Osteocyte (in vitro differentiated cells): Measurements from ENCODE around the gene ZNHIT2. TPM values are rescaled to one million over a fixed set of nuclear protein-coding genes. Genes with fewer than 3 reads are reported as not detected.

Source experiments
- DNase-seq: peaks from one replicate; pipeline ENCODE4 v3.0.0; 2021; ENCODE audit warnings: mixed read lengths; ENCODE audit not compliant: unreplicated experiment; ENCODE audit errors: extremely low spot score
- H3K27ac Mint-ChIP-seq: one replicate; pipeline ENCODE4 v1.8.0; 2021; ENCODE audit warnings: mild to moderate bottlenecking, mixed read lengths; ENCODE audit not compliant: unreplicated experiment
- H3K27me3 Mint-ChIP-seq: one replicate; pipeline ENCODE4 v1.8.0; 2021; ENCODE audit warnings: mixed read lengths; ENCODE audit not compliant: unreplicated experiment
- H3K36me3 Mint-ChIP-seq: one replicate; pipeline ENCODE4 v1.8.0; 2021; ENCODE audit warnings: mixed read lengths; ENCODE audit not compliant: unreplicated experiment
- H3K4me1 Mint-ChIP-seq: one replicate; pipeline ENCODE4 v1.8.0; 2021; ENCODE audit warnings: mixed read lengths; ENCODE audit not compliant: unreplicated experiment
- H3K4me3 Mint-ChIP-seq: one replicate; pipeline ENCODE4 v1.8.0; 2021; ENCODE audit warnings: mild to moderate bottlenecking, moderate library complexity, mixed read lengths; ENCODE audit not compliant: unreplicated experiment
- H3K9me3 Mint-ChIP-seq: one replicate; pipeline ENCODE4 v1.8.0; 2021; ENCODE audit warnings: mixed read lengths; ENCODE audit not compliant: unreplicated experiment
- total RNA-seq: library from RNA; stranded (reverse); gene quantifications from 2 replicates; pipeline ENCODE4 v1.2.1, GENCODE V29; 2021
- TF ChIP-seq, protein P1 (sequence below): fragments of 200-600 bp; sonication (generic); IDR thresholded peaks from 2 replicates; pipeline ENCODE4 v1.5.0; 2021; ENCODE audit warnings: antibody characterized with exemption, mild to moderate bottlenecking, moderate library complexity

Gene ZNHIT2
- total RNA-seq, 1 donor from 2014 or later, result 9.0 TPM

GRCh38 chr11:65160643-65161042 lies 43.1 kb upstream of the ZNHIT2 start:
- no peak overlapping the region for H3K4me3 Mint-ChIP-seq
- H3K27ac Mint-ChIP-seq, result no peak overlapping the region
- no peak for DNase-seq
- no peaks in the 10 kb centered on the region for H3K9me3 Mint-ChIP-seq
- H3K27me3 Mint-ChIP-seq, result peaks cover 9% of the 10 kb centered on the region
- no peaks in the 10 kb centered on the region for H3K36me3 Mint-ChIP-seq
- no peaks in the 10 kb centered on the region for H3K4me1 Mint-ChIP-seq
- TF ChIP-seq, protein P1, sequence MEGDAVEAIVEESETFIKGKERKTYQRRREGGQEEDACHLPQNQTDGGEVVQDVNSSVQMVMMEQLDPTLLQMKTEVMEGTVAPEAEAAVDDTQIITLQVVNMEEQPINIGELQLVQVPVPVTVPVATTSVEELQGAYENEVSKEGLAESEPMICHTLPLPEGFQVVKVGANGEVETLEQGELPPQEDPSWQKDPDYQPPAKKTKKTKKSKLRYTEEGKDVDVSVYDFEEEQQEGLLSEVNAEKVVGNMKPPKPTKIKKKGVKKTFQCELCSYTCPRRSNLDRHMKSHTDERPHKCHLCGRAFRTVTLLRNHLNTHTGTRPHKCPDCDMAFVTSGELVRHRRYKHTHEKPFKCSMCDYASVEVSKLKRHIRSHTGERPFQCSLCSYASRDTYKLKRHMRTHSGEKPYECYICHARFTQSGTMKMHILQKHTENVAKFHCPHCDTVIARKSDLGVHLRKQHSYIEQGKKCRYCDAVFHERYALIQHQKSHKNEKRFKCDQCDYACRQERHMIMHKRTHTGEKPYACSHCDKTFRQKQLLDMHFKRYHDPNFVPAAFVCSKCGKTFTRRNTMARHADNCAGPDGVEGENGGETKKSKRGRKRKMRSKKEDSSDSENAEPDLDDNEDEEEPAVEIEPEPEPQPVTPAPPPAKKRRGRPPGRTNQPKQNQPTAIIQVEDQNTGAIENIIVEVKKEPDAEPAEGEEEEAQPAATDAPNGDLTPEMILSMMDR, result no peak

GRCh38 chr11:65159012-65159411 lies 41.5 kb upstream of the ZNHIT2 start:
- Mint-ChIP-seq H3K4me1 (no peaks in the 10 kb centered on the region), H3K9me3 (no peaks in the 10 kb centered on the region), H3K27ac (no peak overlapping the region), H3K4me3 (no peak overlapping the region), H3K27me3 (peaks cover 9% of the 10 kb centered on the region), H3K36me3 (no peaks in the 10 kb centered on the region)
- DNase-seq, result no peak
- TF ChIP-seq, protein P1, result no peak

DNA sequence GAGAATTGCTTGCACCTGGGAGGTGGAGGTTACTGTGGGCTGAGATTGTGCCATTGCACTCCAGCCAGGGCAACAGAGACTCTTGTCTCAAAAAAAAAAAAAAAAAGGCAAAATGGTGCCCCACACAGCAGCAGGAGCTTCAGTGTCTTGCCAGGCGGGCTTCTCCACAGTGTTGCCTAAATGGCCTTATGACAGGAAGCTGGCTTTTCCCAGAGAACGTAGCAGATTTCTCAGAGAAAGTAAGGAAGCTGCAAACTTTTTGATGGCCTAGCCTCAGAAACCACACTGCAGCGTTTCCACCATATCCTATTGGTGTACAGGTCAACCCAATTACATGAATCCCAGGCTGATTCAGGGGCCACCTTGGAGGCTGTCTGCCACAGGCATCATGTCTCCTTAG lies 39.8 kb upstream of the ZNHIT2 start:
- Mint-ChIP-seq H3K27ac (no peak overlapping the region), H3K36me3 (no peaks in the 10 kb centered on the region), H3K4me3 (no peak overlapping the region), H3K9me3 (no peaks in the 10 kb centered on the region), H3K4me1 (no peaks in the 10 kb centered on the region), H3K27me3 (peaks cover 9% of the 10 kb centered on the region)
- TF ChIP-seq, protein P1, result no peak
- no peak for DNase-seq

DNA sequence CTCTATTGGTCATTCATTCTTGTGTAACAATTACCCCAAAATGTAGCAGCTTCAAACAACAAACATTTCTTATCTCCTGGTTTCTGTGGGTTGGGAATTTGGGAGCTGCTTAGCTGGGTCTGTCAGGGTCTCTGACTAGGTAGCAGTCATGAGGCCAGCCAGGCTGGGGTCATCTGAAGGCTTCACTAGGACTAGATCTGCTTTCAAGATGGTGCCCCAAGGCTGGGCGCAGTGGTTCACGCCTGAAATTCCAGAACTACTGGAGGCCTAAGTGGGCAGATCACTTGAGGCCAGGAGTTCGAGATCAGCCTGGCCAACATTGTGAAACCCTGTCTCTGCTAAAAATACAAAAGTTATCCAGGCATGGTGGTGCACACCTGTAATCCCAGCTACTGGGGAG lies 39.4 kb upstream of the ZNHIT2 start:
- H3K9me3 Mint-ChIP-seq, result no peaks in the 10 kb centered on the region
- H3K4me1 Mint-ChIP-seq, result no peaks in the 10 kb centered on the region
- peaks cover 9% of the 10 kb centered on the region for H3K27me3 Mint-ChIP-seq
- TF ChIP-seq, protein P1, result no peak
- H3K36me3 Mint-ChIP-seq, result no peaks in the 10 kb centered on the region
- DNase-seq, result no peak
- no peak overlapping the region for H3K27ac Mint-ChIP-seq
- no peak overlapping the region for H3K4me3 Mint-ChIP-seq

DNA sequence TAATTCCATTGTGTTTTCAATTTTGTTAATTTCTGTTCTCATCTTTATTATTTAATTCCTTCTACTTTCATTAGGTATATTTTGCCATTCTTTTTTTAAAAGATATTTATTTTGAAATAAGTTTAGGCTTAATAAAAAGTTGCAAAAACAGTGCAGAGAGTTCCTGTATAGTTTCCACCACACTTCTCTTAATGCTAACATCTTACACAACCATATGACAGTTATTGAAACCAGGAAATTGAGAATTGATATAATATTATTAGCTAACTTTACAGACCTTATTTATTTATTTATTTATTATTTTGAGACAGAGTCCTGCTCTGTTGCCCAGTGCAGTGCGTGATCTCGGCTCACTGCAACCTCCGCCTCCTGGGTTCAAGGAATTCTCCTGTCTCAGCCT lies 38.8 kb upstream of the ZNHIT2 start:
- no peak for DNase-seq
- H3K4me1 Mint-ChIP-seq, result no peaks in the 10 kb centered on the region
- TF ChIP-seq, protein P1, result no peak
- peaks cover 9% of the 10 kb centered on the region for H3K27me3 Mint-ChIP-seq
- no peak overlapping the region for H3K4me3 Mint-ChIP-seq
- no peaks in the 10 kb centered on the region for H3K9me3 Mint-ChIP-seq
- no peak overlapping the region for H3K27ac Mint-ChIP-seq
- H3K36me3 Mint-ChIP-seq, result no peaks in the 10 kb centered on the region
